ENCODE results near the gene NOTCH3.
A peak's percentile ranks its signal among the peaks of the same experiment; 100 is the strongest.

Gene NOTCH3

GRCh38 chr19:15156391-15156790 is 44.4 kb downstream of the NOTCH3 start:
- in situ Hi-C loops (cut with HindIII; ENCODE audit: low pct_unique_long_range_greater_than_20kb, low sequenced_read_pairs) = no loop called here
- DNase-seq (ENCODE audit: low read depth in 1 of 2, low spot score in 1 of 2) = no peak
- no peak for TF ChIP-seq JUND (IDR thresholded peaks at IDR 0.05; ENCODE audit: low read depth)

- in situ Hi-C loops (cut with HindIII; ENCODE audit: low pct_unique_long_range_greater_than_20kb, low sequenced_read_pairs) = no loop called here
- no peak for TF ChIP-seq JUND (IDR thresholded peaks at IDR 0.05; ENCODE audit: low read depth)
- no peak for DNase-seq (ENCODE audit: low read depth in 1 of 2, low spot score in 1 of 2)
These were observed 45.5 kb downstream of the NOTCH3 start for GRCh38 chr19:15155296-15155695.

GRCh38 chr19:15154002-15154612 is 46.7 kb downstream of the NOTCH3 start:
- TF ChIP-seq JUND (IDR thresholded peaks at IDR 0.05; ENCODE audit: low read depth) = no peak
- in situ Hi-C loops (cut with HindIII; ENCODE audit: low pct_unique_long_range_greater_than_20kb, low sequenced_read_pairs) = no loop called here
- peak; percentile 36 to 69 for DNase-seq (ENCODE audit: low read depth in 1 of 2, low spot score in 1 of 2)

GRCh38 chr19:15149737-15150136 is 51.1 kb downstream of the NOTCH3 start:
- TF ChIP-seq JUND (IDR thresholded peaks at IDR 0.05; ENCODE audit: low read depth) = no peak
- in situ Hi-C loops (cut with HindIII; ENCODE audit: low pct_unique_long_range_greater_than_20kb, low sequenced_read_pairs) = no loop called here
- DNase-seq (ENCODE audit: low read depth in 1 of 2, low spot score in 1 of 2) = no peak

- DNase-seq (ENCODE audit: low read depth in 1 of 2, low spot score in 1 of 2) = no peak
- no peak for TF ChIP-seq JUND (IDR thresholded peaks at IDR 0.05; ENCODE audit: low read depth)
- in situ Hi-C loops (cut with HindIII; ENCODE audit: low pct_unique_long_range_greater_than_20kb, low sequenced_read_pairs) = no loop called here
These were observed 53.7 kb downstream of the NOTCH3 start for GRCh38 chr19:15147090-15147489.

- in situ Hi-C loops (cut with HindIII; ENCODE audit: low pct_unique_long_range_greater_than_20kb, low sequenced_read_pairs) = no loop called here
- no peak for DNase-seq (ENCODE audit: low read depth in 1 of 2, low spot score in 1 of 2)
- no peak for TF ChIP-seq JUND (IDR thresholded peaks at IDR 0.05; ENCODE audit: low read depth)
These were observed 56.6 kb downstream of the NOTCH3 start for GRCh38 chr19:15144046-15144646.

- TF ChIP-seq JUND (IDR thresholded peaks at IDR 0.05; ENCODE audit: low read depth) = no peak
- in situ Hi-C loops (cut with HindIII; ENCODE audit: low pct_unique_long_range_greater_than_20kb, low sequenced_read_pairs) = no loop called here
- no peak for DNase-seq (ENCODE audit: low read depth in 1 of 2, low spot score in 1 of 2)
These were observed 58.5 kb downstream of the NOTCH3 start for GRCh38 chr19:15142313-15142712.

- TF ChIP-seq JUND (IDR thresholded peaks at IDR 0.05; ENCODE audit: low read depth) = no peak
- in situ Hi-C loops (cut with HindIII; ENCODE audit: low pct_unique_long_range_greater_than_20kb, low sequenced_read_pairs) = no loop called here
- no peak for DNase-seq (ENCODE audit: low read depth in 1 of 2, low spot score in 1 of 2)
These were observed 59.7 kb downstream of the NOTCH3 start for GRCh38 chr19:15141143-15141542.

- no peak for DNase-seq (ENCODE audit: low read depth in 1 of 2, low spot score in 1 of 2)
- in situ Hi-C loops (cut with HindIII; ENCODE audit: low pct_unique_long_range_greater_than_20kb, low sequenced_read_pairs) = no loop called here
- no peak for TF ChIP-seq JUND (IDR thresholded peaks at IDR 0.05; ENCODE audit: low read depth)
These were observed 62.4 kb downstream of the NOTCH3 start for GRCh38 chr19:15138427-15138826.

- in situ Hi-C loops (cut with HindIII; ENCODE audit: low pct_unique_long_range_greater_than_20kb, low sequenced_read_pairs) = no loop called here
- TF ChIP-seq JUND (IDR thresholded peaks at IDR 0.05; ENCODE audit: low read depth) = no peak
- DNase-seq (ENCODE audit: low read depth in 1 of 2, low spot score in 1 of 2) = no peak
These were observed 63.0 kb downstream of the NOTCH3 start for GRCh38 chr19:15137777-15138176.

- TF ChIP-seq JUND (IDR thresholded peaks at IDR 0.05; ENCODE audit: low read depth) = no peak
- DNase-seq (ENCODE audit: low read depth in 1 of 2, low spot score in 1 of 2) = peak in 1 of 2 experiments; percentile 79
These were observed 64.4 kb downstream of the NOTCH3 start for GRCh38 chr19:15136234-15136954.

GRCh38 chr19:15129856-15130585 is 70.8 kb downstream of the NOTCH3 start:
- in situ Hi-C loops (cut with HindIII; ENCODE audit: low pct_unique_long_range_greater_than_20kb, low sequenced_read_pairs) = no loop called here
- DNase-seq (ENCODE audit: low read depth in 1 of 2, low spot score in 1 of 2) = peak in 1 of 2 experiments; percentile 92
- TF ChIP-seq JUND (IDR thresholded peaks at IDR 0.05; ENCODE audit: low read depth) = no peak

More at GRCh38 chr19:15136234-15136954, 64.4 kb downstream of the NOTCH3 start:
- in situ Hi-C loops (cut with HindIII; ENCODE audit: low pct_unique_long_range_greater_than_20kb, low sequenced_read_pairs) = no loop called here

All from T47D (cell line).